Endothelial cell of umbilical vein (primary cell): ENCODE data around the gene BNC2. TPM values are rescaled to one million over a fixed set of nuclear protein-coding genes. Genes with fewer than 3 reads are reported as not detected.

ENCODE experiments used
- BruUV-seq: library from RNA; stranded (reverse); fragments of 400-500 nt; replicated peaks from 2 replicates; lab custom pipeline; 2021; lab: Mats Ljungman, UMichigan
- CTCF ChIA-PET: fragments of 300-600, 350-600 bp; sonication (Branson Sonifier 250); formaldehyde crosslinking; loops from one replicate; lab custom pipeline; 2021; ENCODE audit warnings: antibody characterized with exemption, inconsistent platforms; lab: Charles Lee
- POLR2A ChIA-PET: fragments of 300-600, 350-600 bp; sonication (Branson Sonifier 250); formaldehyde crosslinking; loops from one replicate; lab custom pipeline; 2021; ENCODE audit warnings: antibody characterized with exemption, inconsistent platforms; lab: Charles Lee
- DNase-seq: peaks from one replicate; pipeline ENCODE4 v3.0.0-alpha.2; 2011; ENCODE audit warnings: low read depth, low spot score
- FAIRE-seq: peaks from 2 replicates; lab custom pipeline; 2011; peaks lifted over from hg19 to GRCh38; lab: Jason Lieb, UNC
- H2AFZ ChIP-seq: 2 replicates; pipeline ENCODE4 v1.6.0; 2012; ENCODE audit warnings: low read depth, low read length, control low read depth, inconsistent platforms
- H3K27ac ChIP-seq: 2 replicates; pipeline ENCODE4 v1.5.1; 2011; ENCODE audit warnings: low read depth, mild to moderate bottlenecking, control low read depth, low read length, moderate library complexity; ENCODE audit not compliant: insufficient read depth
- H3K27me3 ChIP-seq, 2 experiments: 2 replicates each; pipeline versions ENCODE4 v1.6.0 to v1.6.1; 2011; ENCODE audit warnings: low read length in 2 of 2, mixed read lengths in 1 of 2; ENCODE audit not compliant: control insufficient read depth in 2 of 2, insufficient read depth in 2 of 2
- H3K36me3 ChIP-seq, 2 experiments: 2 replicates in 1 of 2; 3 replicates in 1 of 2; pipeline ENCODE4 v1.5.1; 2011; ENCODE audit warnings: low read length in 2 of 2, mild to moderate bottlenecking in 1 of 2, moderate library complexity in 1 of 2; ENCODE audit not compliant: control insufficient read depth in 2 of 2, insufficient read depth in 2 of 2; ENCODE audit errors: extremely low read depth in 1 of 2
- H3K4me1 ChIP-seq: 3 replicates; pipeline ENCODE4 v1.5.1; 2011; ENCODE audit warnings: mild to moderate bottlenecking, low read length; ENCODE audit not compliant: control insufficient read depth, insufficient read depth; ENCODE audit errors: extremely low read depth
- H3K4me2 ChIP-seq: 2 replicates; pipeline ENCODE4 v1.6.1; 2011; ENCODE audit warnings: low read length, control low read depth, mixed read lengths; ENCODE audit not compliant: insufficient read depth
- H3K4me3 ChIP-seq, 3 experiments: fragments of 200-600 bp in 1 of 3; sonication (generic), shearing (Covaris generic) in 1 of 3; replicated peaks in 1 of 3; 2 replicates each; pipeline ENCODE4 v1.5.1; 2011 to 2016; ENCODE audit warnings: control low read depth in 3 of 3, low read length in 3 of 3, mild to moderate bottlenecking in 2 of 3, inconsistent platforms in 1 of 3, low read depth in 1 of 3, moderate library complexity in 1 of 3; ENCODE audit not compliant: insufficient read depth in 1 of 3
- H3K79me2 ChIP-seq: 2 replicates; pipeline ENCODE4 v1.6.0; 2012; ENCODE audit warnings: low read length, inconsistent platforms; ENCODE audit not compliant: control insufficient read depth, insufficient read depth
- H3K9ac ChIP-seq: replicated peaks from 2 replicates; pipeline ENCODE3; 2011; ENCODE audit warnings: low read length, control low read depth; ENCODE audit not compliant: insufficient read depth; ENCODE audit errors: extremely low read depth
- H3K9me1 ChIP-seq: replicated peaks from 3 replicates; pipeline ENCODE4 v1.6.0; 2011; ENCODE audit warnings: mild to moderate bottlenecking, low read length; ENCODE audit not compliant: control insufficient read depth, insufficient read depth; ENCODE audit errors: extremely low read depth
- H3K9me3 ChIP-seq: replicated peaks from 2 replicates; pipeline ENCODE4 v1.5.1; 2012; ENCODE audit warnings: low read length, inconsistent platforms; ENCODE audit not compliant: control insufficient read depth, insufficient read depth
- H4K20me1 ChIP-seq: replicated peaks from 2 replicates; pipeline ENCODE3; 2011; ENCODE audit warnings: mild to moderate bottlenecking, low read length; ENCODE audit not compliant: control insufficient read depth, insufficient read depth; ENCODE audit errors: extremely low read depth
- EZH2 ChIP-seq: IDR thresholded peaks from 2 replicates; pipeline ENCODE4 v1.6.1; 2012; ENCODE audit warnings: borderline replicate concordance, low read depth, mild to moderate bottlenecking, moderate library complexity, low read length, inconsistent platforms; ENCODE audit not compliant: severe bottlenecking
- FOS ChIP-seq: IDR thresholded peaks from 2 replicates; pipeline ENCODE4 v1.6.1; 2011; ENCODE audit warnings: mild to moderate bottlenecking, low read length, moderate library complexity, borderline replicate concordance; ENCODE audit not compliant: insufficient read depth
- GATA2 ChIP-seq: IDR thresholded peaks from 2 replicates; pipeline ENCODE4 v1.7.0; 2011; ENCODE audit warnings: low read depth, mild to moderate bottlenecking, moderate library complexity, mixed read lengths, low read length; ENCODE audit not compliant: insufficient read length, insufficient read depth
- JUN ChIP-seq: IDR thresholded peaks from 2 replicates; pipeline ENCODE4 v1.6.1; 2011; ENCODE audit warnings: borderline replicate concordance, low read depth; ENCODE audit not compliant: insufficient read length, insufficient read depth
- MYC ChIP-seq: IDR thresholded peaks from one replicate; pipeline ENCODE4 v1.6.1; 2011; ENCODE audit warnings: mild to moderate bottlenecking, low read depth, low read length
- POLR2A ChIP-seq: IDR thresholded peaks from 2 replicates; pipeline ENCODE4 v1.6.1; 2012; ENCODE audit warnings: low read depth, mild to moderate bottlenecking, control low read depth, low read length
- POLR2AphosphoS5 ChIP-seq: IDR thresholded peaks from 2 replicates; pipeline ENCODE4 v1.6.1; 2012; ENCODE audit warnings: low read depth, mild to moderate bottlenecking, control low read depth, low read length, moderate library complexity; ENCODE audit not compliant: insufficient read depth
- dilution Hi-C: fragments of 300-500 bp; cut with MboI; formaldehyde crosslinking; loops from one replicate; pipeline ENCODE4 v1.15.0; 2019; ENCODE audit warnings: low sequenced_read_pairs; ENCODE audit not compliant: extremely low pct_ligation_motif_present
- intact Hi-C: fragments of 100-400 bp; cut with micrococcal nuclease; formaldehyde crosslinking; loops from one replicate; pipeline ENCODE4 v1.10.0; 2022
- polyA plus RNA-seq, 4 experiments: library from polyadenylated mRNA; depleted of rRNA in 3 of 4; stranded (reverse) in 3 of 4; unstranded in 1 of 4; fragments of >200 nt; gene quantifications; 2 replicates each; pipeline versions ENCODE4 v1.2.1 to v1.2.3, GENCODE V29; 2011 to 2012; ENCODE audit warnings: missing spikeins in 1 of 4
- total RNA-seq: library from RNA; stranded (reverse); gene quantifications from 2 replicates; pipeline ENCODE4 v1.2.3, GENCODE V29; 2021
- TF ChIP-seq, protein P1 (sequence below): IDR thresholded peaks from 2 replicates; pipeline ENCODE4 v1.6.1; 2011; ENCODE audit not compliant: insufficient read depth, insufficient read length
- TF ChIP-seq, protein P2 (sequence below), 2 donors: IDR thresholded peaks; 1 replicate in 1 of 2; 2 replicates in 1 of 2; pipeline ENCODE4 v1.5.1; 2011; ENCODE audit warnings: low read length in 2 of 2, mild to moderate bottlenecking in 2 of 2, moderate library complexity in 2 of 2, control low read depth in 1 of 2, inconsistent platforms in 1 of 2, low read depth in 1 of 2; ENCODE audit not compliant: insufficient read depth in 1 of 2; ENCODE audit errors: extremely low read depth in 1 of 2

BNC2 gene
- total and polyA plus RNA-seq, 2 donors (not counting 3 experiments of a cell fraction or from before 2014, with no cell fraction given), result 12.1 to 34.3 TPM

DNA sequence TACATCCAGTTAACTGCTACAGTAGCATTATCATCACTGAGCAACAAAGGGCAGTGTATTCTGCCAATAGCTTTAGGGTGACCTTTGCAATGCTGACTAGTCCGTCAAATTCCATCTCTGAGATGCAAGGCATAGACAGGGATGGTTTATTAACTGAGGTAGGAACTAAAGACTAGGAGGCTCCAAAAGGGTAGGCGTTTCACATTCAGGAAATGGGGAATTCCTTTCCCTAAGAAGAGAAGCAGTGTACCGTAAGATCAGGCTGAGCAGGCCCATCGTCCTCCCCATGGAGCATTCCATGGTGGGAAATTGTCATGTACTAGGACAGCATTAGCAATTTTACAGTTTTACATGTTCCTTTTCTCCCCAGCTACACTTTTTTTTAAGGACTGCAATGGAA, 157.7 kb downstream of the BNC2 start:
- no peaks in the 10 kb centered on the region for H3K79me2 ChIP-seq
- POLR2A ChIA-PET, result no interaction called here
- no peak for FAIRE-seq

DNA sequence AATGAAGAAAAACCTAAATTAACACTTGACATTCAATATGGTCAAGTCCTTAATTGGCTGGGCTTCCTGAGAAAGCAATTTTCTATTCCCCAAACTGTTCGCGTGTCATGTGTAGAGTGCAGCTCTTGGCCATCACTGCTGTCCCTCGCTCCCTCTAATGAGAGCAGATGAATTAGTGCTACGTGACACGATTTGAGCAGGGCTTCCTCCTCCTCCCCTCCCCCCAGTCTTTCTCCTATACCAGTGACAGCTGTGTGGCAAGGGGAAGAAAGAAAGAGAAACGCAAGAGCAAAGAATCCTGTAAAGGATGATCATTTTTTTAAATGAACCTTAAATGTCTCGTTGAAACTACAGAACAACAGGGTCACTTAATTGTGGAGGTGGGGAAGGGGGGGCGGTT, 159.6 kb downstream of the BNC2 start:
- Histone ChIP-seq H3K4me1 (peaks cover 23% of the 10 kb centered on the region), H3K4me3 (no peak overlapping the region), H3K27ac (no peak overlapping the region), H2AFZ (no peak overlapping the region), H3K9me1 (no peaks in the 10 kb centered on the region), H3K36me3 (no peaks in the 10 kb centered on the region), H3K4me2 (no peak overlapping the region), H3K27me3 (no peaks in the 10 kb centered on the region), H3K9me3 (no peaks in the 10 kb centered on the region), H3K9ac (no peak overlapping the region), H3K79me2 (no peaks in the 10 kb centered on the region), H4K20me1 (no peaks in the 10 kb centered on the region)
- ChIA-PET POLR2A (no interaction called here), CTCF (no interaction called here)
- DNase-seq (no peak), FAIRE-seq (no peak)
- dilution Hi-C loops (no loop called here), intact Hi-C loops (no loop called here)
- no peak for TF ChIP-seq POLR2AphosphoS5
- TF ChIP-seq, protein P1, sequence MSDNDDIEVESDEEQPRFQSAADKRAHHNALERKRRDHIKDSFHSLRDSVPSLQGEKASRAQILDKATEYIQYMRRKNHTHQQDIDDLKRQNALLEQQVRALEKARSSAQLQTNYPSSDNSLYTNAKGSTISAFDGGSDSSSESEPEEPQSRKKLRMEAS, result no peak
- TF ChIP-seq POLR2A, result no peak
- no peak for TF ChIP-seq FOS
- TF ChIP-seq GATA2, result no peak
- TF ChIP-seq, protein P2, sequence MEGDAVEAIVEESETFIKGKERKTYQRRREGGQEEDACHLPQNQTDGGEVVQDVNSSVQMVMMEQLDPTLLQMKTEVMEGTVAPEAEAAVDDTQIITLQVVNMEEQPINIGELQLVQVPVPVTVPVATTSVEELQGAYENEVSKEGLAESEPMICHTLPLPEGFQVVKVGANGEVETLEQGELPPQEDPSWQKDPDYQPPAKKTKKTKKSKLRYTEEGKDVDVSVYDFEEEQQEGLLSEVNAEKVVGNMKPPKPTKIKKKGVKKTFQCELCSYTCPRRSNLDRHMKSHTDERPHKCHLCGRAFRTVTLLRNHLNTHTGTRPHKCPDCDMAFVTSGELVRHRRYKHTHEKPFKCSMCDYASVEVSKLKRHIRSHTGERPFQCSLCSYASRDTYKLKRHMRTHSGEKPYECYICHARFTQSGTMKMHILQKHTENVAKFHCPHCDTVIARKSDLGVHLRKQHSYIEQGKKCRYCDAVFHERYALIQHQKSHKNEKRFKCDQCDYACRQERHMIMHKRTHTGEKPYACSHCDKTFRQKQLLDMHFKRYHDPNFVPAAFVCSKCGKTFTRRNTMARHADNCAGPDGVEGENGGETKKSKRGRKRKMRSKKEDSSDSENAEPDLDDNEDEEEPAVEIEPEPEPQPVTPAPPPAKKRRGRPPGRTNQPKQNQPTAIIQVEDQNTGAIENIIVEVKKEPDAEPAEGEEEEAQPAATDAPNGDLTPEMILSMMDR (IDR thresholded peaks at IDR 0.05; ENCODE audit: extremely low read depth in 1 of 2, insufficient read depth in 1 of 2, low read depth in 1 of 2, low read length in 2 of 2), result no peak
- no peak for TF ChIP-seq EZH2
- no peak for TF ChIP-seq MYC
- TF ChIP-seq JUN, result no peak
- no TSS peak for BruUV-seq

More for the DNA sequence above, 157.7 kb downstream of the BNC2 start:
- CTCF ChIA-PET, result no interaction called here
- TF ChIP-seq MYC (no peak), JUN (no peak)
- TF ChIP-seq, protein P2 (IDR thresholded peaks at IDR 0.05; ENCODE audit: extremely low read depth in 1 of 2, insufficient read depth in 1 of 2, low read depth in 1 of 2, low read length in 2 of 2), result no peak
- dilution Hi-C loops, result no loop called here
- H4K20me1 ChIP-seq, result no peaks in the 10 kb centered on the region
- intact Hi-C loops, result no loop called here
- no peak for DNase-seq
- H2AFZ ChIP-seq, result no peak overlapping the region
- H3K4me3 ChIP-seq, result no peak overlapping the region
- H3K9ac ChIP-seq, result no peak overlapping the region
- no peak overlapping the region for H3K27ac ChIP-seq
- no peaks in the 10 kb centered on the region for H3K9me3 ChIP-seq
- no TSS peak for BruUV-seq
- H3K4me1 ChIP-seq, result peaks cover 15% of the 10 kb centered on the region
- no peaks in the 10 kb centered on the region for H3K36me3 ChIP-seq
- H3K9me1 ChIP-seq, result no peaks in the 10 kb centered on the region
- H3K27me3 ChIP-seq, result no peaks in the 10 kb centered on the region
- no peak overlapping the region for H3K4me2 ChIP-seq
